Measurements from ENCODE around the gene ZBTB32.

ZBTB32 gene

DNA sequence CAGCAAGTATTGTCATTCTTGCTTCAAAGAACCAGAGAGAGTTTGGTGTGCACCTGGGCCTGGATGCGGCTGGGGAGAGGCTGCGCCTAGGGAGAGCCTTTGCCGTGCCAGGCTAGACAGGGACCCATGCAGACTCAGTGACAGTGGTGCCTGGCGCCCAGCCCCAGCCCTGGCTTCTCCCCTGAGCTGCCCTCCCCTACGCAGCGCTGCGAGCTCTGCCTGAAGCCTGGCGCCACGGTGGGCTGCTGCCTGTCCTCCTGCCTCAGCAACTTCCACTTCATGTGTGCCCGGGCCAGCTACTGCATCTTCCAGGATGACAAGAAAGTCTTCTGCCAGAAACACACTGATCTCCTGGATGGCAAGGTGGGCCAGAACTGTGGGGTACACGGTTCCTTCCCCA, 25.4 kb downstream of the ZBTB32 start:
- H3K9ac ChIP-seq (ENCODE audit: low read length), result no peak overlapping the region
- H3K79me2 ChIP-seq (ENCODE audit: control insufficient read depth, insufficient read depth, low read length), result no peaks in the 10 kb centered on the region
- no peak overlapping the region for H3K4ac ChIP-seq (ENCODE audit: low read depth, low read length)
- H3K4me3 ChIP-seq (ENCODE audit: low read length), result no peak overlapping the region
- H3K79me1 ChIP-seq (ENCODE audit: low read length), result no peaks in the 10 kb centered on the region
- H3K4me1 ChIP-seq (ENCODE audit: control insufficient read depth, low read depth, low read length), result no peaks in the 10 kb centered on the region
- no peak overlapping the region for H4K5ac ChIP-seq (ENCODE audit: low read length)
- no peak overlapping the region for H3K56ac ChIP-seq (ENCODE audit: low read length)
- no peak overlapping the region for H2BK5ac ChIP-seq (ENCODE audit: low read length)
- no peak overlapping the region for H2BK120ac ChIP-seq (ENCODE audit: low read depth, low read length)
- H4K8ac ChIP-seq (ENCODE audit: low read depth, low read length), result no peak overlapping the region
- H3K27me3 ChIP-seq (ENCODE audit: insufficient read depth, low read length, poor library complexity), result no peaks in the 10 kb centered on the region
- DNase-seq, result no peak
- no peak overlapping the region for H3K23ac ChIP-seq (ENCODE audit: low read length)
- no peak overlapping the region for H3K4me2 ChIP-seq (ENCODE audit: low read length)
- no peak overlapping the region for H3K18ac ChIP-seq (ENCODE audit: low read length)
- no peak overlapping the region for H3K27ac ChIP-seq (ENCODE audit: low read depth, low read length)
- no CpG with 5 or more reads among the region's 11 CpGs for WGBS (ENCODE audit: extremely low coverage, insufficient coverage, low lambda C conversion rate)
- H3K36me3 ChIP-seq (ENCODE audit: control insufficient read depth, insufficient read depth, low read length), result peaks cover 25% of the 10 kb centered on the region
- H2BK15ac ChIP-seq (replicated peaks; ENCODE audit: low read depth), result no peak overlapping the region
- H2AK5ac ChIP-seq (ENCODE audit: low read length), result no peak overlapping the region

DNA sequence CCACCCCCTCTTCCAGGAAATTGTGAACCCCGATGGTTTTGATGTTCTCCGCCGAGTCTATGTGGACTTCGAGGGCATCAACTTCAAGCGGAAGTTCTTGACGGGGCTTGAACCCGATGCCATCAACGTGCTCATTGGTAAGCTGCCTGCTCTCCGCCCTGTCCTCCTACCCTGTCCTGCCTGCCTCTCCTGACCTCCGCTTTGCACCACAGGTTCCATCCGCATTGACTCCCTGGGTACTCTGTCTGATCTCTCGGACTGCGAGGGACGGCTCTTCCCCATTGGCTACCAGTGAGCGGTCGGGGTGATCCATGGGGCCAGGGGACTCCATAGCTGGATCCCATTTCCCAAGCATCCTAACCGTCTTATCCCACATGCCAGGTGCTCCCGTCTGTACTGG, 26.0 kb downstream of the ZBTB32 start:
- Histone ChIP-seq H3K79me1 (ENCODE audit: low read length) (no peaks in the 10 kb centered on the region), H3K9ac (ENCODE audit: low read length) (no peak overlapping the region), H4K5ac (ENCODE audit: low read length) (no peak overlapping the region), H2AK5ac (ENCODE audit: low read length) (no peak overlapping the region), H3K27me3 (ENCODE audit: insufficient read depth, low read length, poor library complexity) (no peaks in the 10 kb centered on the region), H3K23ac (ENCODE audit: low read length) (no peak overlapping the region), H2BK15ac (replicated peaks; ENCODE audit: low read depth) (no peak overlapping the region), H3K18ac (ENCODE audit: low read length) (no peak overlapping the region), H3K79me2 (ENCODE audit: control insufficient read depth, insufficient read depth, low read length) (no peaks in the 10 kb centered on the region), H3K4ac (ENCODE audit: low read depth, low read length) (no peak overlapping the region), H3K4me3 (ENCODE audit: low read length) (no peak overlapping the region), H2BK5ac (ENCODE audit: low read length) (no peak overlapping the region), H3K36me3 (ENCODE audit: control insufficient read depth, insufficient read depth, low read length) (peaks cover 23% of the 10 kb centered on the region), H2BK120ac (ENCODE audit: low read depth, low read length) (no peak overlapping the region), H4K8ac (ENCODE audit: low read depth, low read length) (no peak overlapping the region), H3K4me2 (ENCODE audit: low read length) (no peak overlapping the region), H3K27ac (ENCODE audit: low read depth, low read length) (no peak overlapping the region), H3K56ac (ENCODE audit: low read length) (no peak overlapping the region), H3K4me1 (ENCODE audit: control insufficient read depth, low read depth, low read length) (no peaks in the 10 kb centered on the region)
- WGBS (ENCODE audit: extremely low coverage, insufficient coverage, low lambda C conversion rate), result no CpG with 5 or more reads among the region's 18 CpGs
- DNase-seq, result no peak

DNA sequence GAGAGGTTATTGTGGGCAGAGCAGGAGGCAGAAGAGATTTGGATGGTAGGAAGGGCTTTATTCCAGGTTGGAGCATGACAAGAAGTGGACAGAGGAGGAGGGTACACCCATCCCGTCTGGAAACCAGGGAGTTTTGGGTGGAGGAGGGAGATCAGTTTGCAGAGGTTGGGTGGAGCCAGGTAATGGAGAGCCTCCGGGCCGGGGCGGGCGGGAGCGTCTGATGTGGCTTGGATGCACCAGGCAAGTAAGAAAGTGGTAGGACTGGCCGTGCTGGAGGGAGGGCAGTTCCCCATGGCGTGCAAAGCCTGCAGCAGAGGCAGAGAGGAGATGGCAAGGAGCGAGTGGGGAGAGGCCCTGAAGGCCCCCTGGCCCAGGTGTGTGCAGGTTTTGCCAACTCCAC, 27.0 kb downstream of the ZBTB32 start:
- Histone ChIP-seq H3K18ac (ENCODE audit: low read length) (no peak overlapping the region), H2AK5ac (ENCODE audit: low read length) (no peak overlapping the region), H3K4me1 (ENCODE audit: control insufficient read depth, low read depth, low read length) (no peaks in the 10 kb centered on the region), H2BK5ac (ENCODE audit: low read length) (no peak overlapping the region), H3K56ac (ENCODE audit: low read length) (no peak overlapping the region), H3K4ac (ENCODE audit: low read depth, low read length) (no peak overlapping the region), H4K8ac (ENCODE audit: low read depth, low read length) (no peak overlapping the region), H3K27ac (ENCODE audit: low read depth, low read length) (no peak overlapping the region), H3K27me3 (ENCODE audit: insufficient read depth, low read length, poor library complexity) (no peaks in the 10 kb centered on the region), H3K23ac (ENCODE audit: low read length) (no peak overlapping the region), H2BK15ac (replicated peaks; ENCODE audit: low read depth) (no peak overlapping the region), H3K9ac (ENCODE audit: low read length) (no peak overlapping the region), H4K5ac (ENCODE audit: low read length) (no peak overlapping the region), H3K79me1 (ENCODE audit: low read length) (no peaks in the 10 kb centered on the region), H3K4me3 (ENCODE audit: low read length) (no peak overlapping the region), H3K79me2 (ENCODE audit: control insufficient read depth, insufficient read depth, low read length) (no peaks in the 10 kb centered on the region), H3K36me3 (ENCODE audit: control insufficient read depth, insufficient read depth, low read length) (peaks cover 20% of the 10 kb centered on the region), H2BK120ac (ENCODE audit: low read depth, low read length) (no peak overlapping the region), H3K4me2 (ENCODE audit: low read length) (no peak overlapping the region)
- no CpG with 5 or more reads among the region's 9 CpGs for whole genome bisulfite sequencing (ENCODE audit: extremely low coverage, insufficient coverage, low lambda C conversion rate)
- no peak for DNase-seq

DNA sequence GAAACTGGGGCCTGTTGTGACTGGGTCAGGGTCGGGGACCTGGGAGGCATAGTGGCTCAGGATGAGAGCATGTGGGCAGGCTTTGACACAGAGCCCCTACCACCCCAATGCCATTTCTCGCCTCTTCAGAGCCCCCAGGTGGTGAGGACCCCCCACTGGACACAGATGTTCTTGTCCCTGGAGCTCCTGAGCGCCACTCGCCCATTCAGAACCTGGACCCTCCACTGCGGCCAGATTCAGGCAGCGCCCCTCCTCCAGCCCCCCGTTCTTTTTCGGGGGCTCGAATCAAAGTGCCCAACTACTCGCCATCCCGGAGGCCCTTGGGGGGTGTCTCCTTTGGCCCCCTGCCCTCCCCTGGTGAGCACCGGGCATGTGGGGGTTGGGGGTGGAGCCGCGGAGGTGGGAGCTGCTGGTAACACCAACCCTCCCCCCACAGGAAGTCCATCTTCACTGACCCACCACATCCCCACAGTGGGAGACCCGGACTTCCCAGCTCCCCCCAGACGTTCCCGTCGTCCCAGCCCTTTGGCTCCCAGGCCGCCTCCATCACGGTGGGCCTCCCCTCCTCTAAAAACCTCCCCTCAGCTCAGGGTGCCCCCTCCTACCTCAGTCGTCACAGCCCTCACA, 27.5 kb downstream of the ZBTB32 start:
- no peak overlapping the region for H4K8ac ChIP-seq (ENCODE audit: low read depth, low read length)
- no peaks in the 10 kb centered on the region for H3K79me2 ChIP-seq (ENCODE audit: control insufficient read depth, insufficient read depth, low read length)
- peaks cover 22% of the 10 kb centered on the region for H3K36me3 ChIP-seq (ENCODE audit: control insufficient read depth, insufficient read depth, low read length)
- no peaks in the 10 kb centered on the region for H3K79me1 ChIP-seq (ENCODE audit: low read length)
- no peak overlapping the region for H2AK5ac ChIP-seq (ENCODE audit: low read length)
- no peak overlapping the region for H3K27ac ChIP-seq (ENCODE audit: low read depth, low read length)
- H2BK15ac ChIP-seq (replicated peaks; ENCODE audit: low read depth), result no peak overlapping the region
- no peak overlapping the region for H4K5ac ChIP-seq (ENCODE audit: low read length)
- no peak overlapping the region for H3K4me3 ChIP-seq (ENCODE audit: low read length)
- no peak overlapping the region for H3K56ac ChIP-seq (ENCODE audit: low read length)
- no CpG with 5 or more reads among the region's 21 CpGs for WGBS (ENCODE audit: extremely low coverage, insufficient coverage, low lambda C conversion rate)
- no peak overlapping the region for H2BK5ac ChIP-seq (ENCODE audit: low read length)
- no peaks in the 10 kb centered on the region for H3K27me3 ChIP-seq (ENCODE audit: insufficient read depth, low read length, poor library complexity)
- no peak for DNase-seq
- no peak overlapping the region for H3K4ac ChIP-seq (ENCODE audit: low read depth, low read length)
- H3K23ac ChIP-seq (ENCODE audit: low read length), result no peak overlapping the region
- no peaks in the 10 kb centered on the region for H3K4me1 ChIP-seq (ENCODE audit: control insufficient read depth, low read depth, low read length)
- no peak overlapping the region for H3K4me2 ChIP-seq (ENCODE audit: low read length)
- no peak overlapping the region for H3K9ac ChIP-seq (ENCODE audit: low read length)
- H3K18ac ChIP-seq (ENCODE audit: low read length), result no peak overlapping the region
- no peak overlapping the region for H2BK120ac ChIP-seq (ENCODE audit: low read depth, low read length)

DNA sequence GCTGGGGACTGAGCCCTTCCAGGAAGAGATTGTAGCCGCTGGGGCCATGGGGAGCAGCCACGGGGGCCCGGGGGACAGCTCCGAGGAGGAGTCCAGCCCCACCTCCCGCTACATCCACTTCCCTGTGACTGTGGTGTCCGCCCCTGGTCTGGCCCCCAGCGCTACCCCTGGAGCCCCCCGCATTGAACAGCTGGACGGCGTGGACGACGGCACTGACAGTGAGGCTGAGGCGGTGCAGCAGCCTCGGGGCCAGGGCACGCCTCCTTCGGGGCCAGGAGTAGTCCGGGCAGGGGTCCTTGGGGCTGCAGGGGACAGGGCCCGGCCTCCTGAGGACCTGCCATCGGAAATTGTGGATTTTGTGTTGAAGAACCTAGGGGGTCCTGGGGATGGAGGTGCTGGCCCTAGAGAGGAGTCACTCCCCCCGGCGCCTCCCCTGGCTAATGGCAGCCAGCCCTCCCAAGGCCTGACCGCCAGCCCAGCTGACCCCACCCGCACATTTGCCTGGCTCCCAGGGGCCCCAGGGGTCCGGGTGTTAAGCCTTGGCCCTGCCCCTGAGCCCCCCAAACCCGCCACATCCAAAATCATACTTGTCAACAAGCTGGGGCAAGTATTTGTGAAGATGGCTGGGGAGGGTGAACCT, 28.3 kb downstream of the ZBTB32 start:
- no CpG with 5 or more reads among the region's 25 CpGs for WGBS (ENCODE audit: extremely low coverage, insufficient coverage, low lambda C conversion rate)
- H3K36me3 ChIP-seq (ENCODE audit: control insufficient read depth, insufficient read depth, low read length), result peaks cover 18% of the 10 kb centered on the region

More for the DNA sequence above, 28.3 kb downstream of the ZBTB32 start:
- no peak overlapping the region for H3K18ac ChIP-seq (ENCODE audit: low read length)
- no peak overlapping the region for H3K9ac ChIP-seq (ENCODE audit: low read length)
- H3K79me2 ChIP-seq (ENCODE audit: control insufficient read depth, insufficient read depth, low read length), result no peaks in the 10 kb centered on the region
- H2BK120ac ChIP-seq (ENCODE audit: low read depth, low read length), result no peak overlapping the region
- no peaks in the 10 kb centered on the region for H3K27me3 ChIP-seq (ENCODE audit: insufficient read depth, low read length, poor library complexity)
- H3K4me3 ChIP-seq (ENCODE audit: low read length), result no peak overlapping the region
- no peak overlapping the region for H3K4ac ChIP-seq (ENCODE audit: low read depth, low read length)
- no peaks in the 10 kb centered on the region for H3K4me1 ChIP-seq (ENCODE audit: control insufficient read depth, low read depth, low read length)
- no peak overlapping the region for H3K4me2 ChIP-seq (ENCODE audit: low read length)
- H3K27ac ChIP-seq (ENCODE audit: low read depth, low read length), result no peak overlapping the region
- no peak for DNase-seq
- no peak overlapping the region for H2AK5ac ChIP-seq (ENCODE audit: low read length)
- no peak overlapping the region for H4K8ac ChIP-seq (ENCODE audit: low read depth, low read length)
- no peaks in the 10 kb centered on the region for H3K79me1 ChIP-seq (ENCODE audit: low read length)
- H3K56ac ChIP-seq (ENCODE audit: low read length), result no peak overlapping the region
- no peak overlapping the region for H4K5ac ChIP-seq (ENCODE audit: low read length)
- H2BK5ac ChIP-seq (ENCODE audit: low read length), result no peak overlapping the region
- H2BK15ac ChIP-seq (replicated peaks; ENCODE audit: low read depth), result no peak overlapping the region
- no peak overlapping the region for H3K23ac ChIP-seq (ENCODE audit: low read length)

All from mesendoderm (in vitro differentiated cells).